ENCODE measurements around the gene HCN4.
A peak's percentile ranks its signal among the peaks of the same experiment; 100 is the strongest.

DNA sequence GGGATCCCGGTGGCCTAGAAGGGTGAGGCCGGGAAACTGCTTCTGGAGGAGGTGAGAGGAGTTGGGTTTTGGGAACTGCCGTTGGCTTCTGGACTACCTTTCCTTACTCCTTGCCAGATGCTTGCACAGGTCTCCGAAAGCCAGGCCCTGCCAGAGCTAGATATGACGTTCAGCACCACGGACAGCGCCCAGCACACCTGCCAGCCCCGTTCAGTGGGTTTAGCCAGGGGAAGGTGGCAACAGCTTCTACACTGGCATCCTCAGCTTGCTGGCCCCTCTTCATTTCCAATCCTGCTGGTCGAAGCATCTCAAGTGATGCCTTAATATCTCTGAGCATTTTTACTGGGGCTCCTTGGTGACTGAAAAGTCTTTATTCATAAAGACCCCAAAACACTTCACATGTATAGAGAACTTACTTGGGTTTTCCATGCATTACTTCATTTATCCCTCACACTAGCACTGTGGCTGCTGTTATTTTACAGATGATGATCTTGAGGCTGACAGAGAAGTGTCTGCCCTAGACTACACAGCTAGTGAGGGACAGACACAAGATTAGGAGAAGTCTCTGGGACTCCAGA, 21.9 kb downstream of the HCN4 start:
- TF ChIP-seq EZH2 (IDR thresholded peaks at IDR 0.05; ENCODE audit: borderline replicate concordance, insufficient read depth, low read length, poor library complexity, severe bottlenecking) (no peak), MXI1 (conservative IDR thresholded peaks at IDR 0.05; ENCODE audit: poor library complexity, severe bottlenecking) (no peak), POLR2AphosphoS5 (IDR thresholded peaks at IDR 0.05) (no peak), RAD21 (conservative IDR thresholded peaks at IDR 0.05) (no peak), EP300 (conservative IDR thresholded peaks at IDR 0.05; ENCODE audit: poor library complexity, severe bottlenecking) (no peak), SMC3 (conservative IDR thresholded peaks at IDR 0.05; ENCODE audit: poor library complexity) (no peak), TAF1 (IDR thresholded peaks at IDR 0.05; ENCODE audit: low read depth) (no peak)
- TF ChIP-seq, protein P1, sequence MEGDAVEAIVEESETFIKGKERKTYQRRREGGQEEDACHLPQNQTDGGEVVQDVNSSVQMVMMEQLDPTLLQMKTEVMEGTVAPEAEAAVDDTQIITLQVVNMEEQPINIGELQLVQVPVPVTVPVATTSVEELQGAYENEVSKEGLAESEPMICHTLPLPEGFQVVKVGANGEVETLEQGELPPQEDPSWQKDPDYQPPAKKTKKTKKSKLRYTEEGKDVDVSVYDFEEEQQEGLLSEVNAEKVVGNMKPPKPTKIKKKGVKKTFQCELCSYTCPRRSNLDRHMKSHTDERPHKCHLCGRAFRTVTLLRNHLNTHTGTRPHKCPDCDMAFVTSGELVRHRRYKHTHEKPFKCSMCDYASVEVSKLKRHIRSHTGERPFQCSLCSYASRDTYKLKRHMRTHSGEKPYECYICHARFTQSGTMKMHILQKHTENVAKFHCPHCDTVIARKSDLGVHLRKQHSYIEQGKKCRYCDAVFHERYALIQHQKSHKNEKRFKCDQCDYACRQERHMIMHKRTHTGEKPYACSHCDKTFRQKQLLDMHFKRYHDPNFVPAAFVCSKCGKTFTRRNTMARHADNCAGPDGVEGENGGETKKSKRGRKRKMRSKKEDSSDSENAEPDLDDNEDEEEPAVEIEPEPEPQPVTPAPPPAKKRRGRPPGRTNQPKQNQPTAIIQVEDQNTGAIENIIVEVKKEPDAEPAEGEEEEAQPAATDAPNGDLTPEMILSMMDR (IDR thresholded peaks at IDR 0.05; ENCODE audit: poor library complexity, severe bottlenecking) = no peak
- TF ChIP-seq, protein P2, sequence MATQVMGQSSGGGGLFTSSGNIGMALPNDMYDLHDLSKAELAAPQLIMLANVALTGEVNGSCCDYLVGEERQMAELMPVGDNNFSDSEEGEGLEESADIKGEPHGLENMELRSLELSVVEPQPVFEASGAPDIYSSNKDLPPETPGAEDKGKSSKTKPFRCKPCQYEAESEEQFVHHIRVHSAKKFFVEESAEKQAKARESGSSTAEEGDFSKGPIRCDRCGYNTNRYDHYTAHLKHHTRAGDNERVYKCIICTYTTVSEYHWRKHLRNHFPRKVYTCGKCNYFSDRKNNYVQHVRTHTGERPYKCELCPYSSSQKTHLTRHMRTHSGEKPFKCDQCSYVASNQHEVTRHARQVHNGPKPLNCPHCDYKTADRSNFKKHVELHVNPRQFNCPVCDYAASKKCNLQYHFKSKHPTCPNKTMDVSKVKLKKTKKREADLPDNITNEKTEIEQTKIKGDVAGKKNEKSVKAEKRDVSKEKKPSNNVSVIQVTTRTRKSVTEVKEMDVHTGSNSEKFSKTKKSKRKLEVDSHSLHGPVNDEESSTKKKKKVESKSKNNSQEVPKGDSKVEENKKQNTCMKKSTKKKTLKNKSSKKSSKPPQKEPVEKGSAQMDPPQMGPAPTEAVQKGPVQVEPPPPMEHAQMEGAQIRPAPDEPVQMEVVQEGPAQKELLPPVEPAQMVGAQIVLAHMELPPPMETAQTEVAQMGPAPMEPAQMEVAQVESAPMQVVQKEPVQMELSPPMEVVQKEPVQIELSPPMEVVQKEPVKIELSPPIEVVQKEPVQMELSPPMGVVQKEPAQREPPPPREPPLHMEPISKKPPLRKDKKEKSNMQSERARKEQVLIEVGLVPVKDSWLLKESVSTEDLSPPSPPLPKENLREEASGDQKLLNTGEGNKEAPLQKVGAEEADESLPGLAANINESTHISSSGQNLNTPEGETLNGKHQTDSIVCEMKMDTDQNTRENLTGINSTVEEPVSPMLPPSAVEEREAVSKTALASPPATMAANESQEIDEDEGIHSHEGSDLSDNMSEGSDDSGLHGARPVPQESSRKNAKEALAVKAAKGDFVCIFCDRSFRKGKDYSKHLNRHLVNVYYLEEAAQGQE (IDR thresholded peaks at IDR 0.05; ENCODE audit: borderline replicate concordance) = peak; percentile 40

All from neural cell (in vitro differentiated cells).